22Rv1 (cell line): ENCODE measurements around the gene CD300LD.
"Not testable (repeated sequence)": the region's sequence is repeated elsewhere in the genome, so short reads cannot be mapped to it uniquely, and the experiment has no call there.

Source experiments
- H3K27ac ChIP-seq: fragments of 450-650 bp; 2 replicates; pipeline ENCODE4 v1.5.1; 2017
- ZFX ChIP-seq: fragments of 450-650 bp; IDR thresholded peaks from 2 replicates; pipeline ENCODE4 v1.6.1; 2017; ENCODE audit warnings: antibody characterized with exemption, borderline replicate concordance
- TF ChIP-seq, protein P1 (sequence below): fragments of 450-650 bp; IDR thresholded peaks from 2 replicates; pipeline ENCODE4 v1.5.1; 2017; ENCODE audit warnings: mild to moderate bottlenecking

CD300LD gene

DNA sequence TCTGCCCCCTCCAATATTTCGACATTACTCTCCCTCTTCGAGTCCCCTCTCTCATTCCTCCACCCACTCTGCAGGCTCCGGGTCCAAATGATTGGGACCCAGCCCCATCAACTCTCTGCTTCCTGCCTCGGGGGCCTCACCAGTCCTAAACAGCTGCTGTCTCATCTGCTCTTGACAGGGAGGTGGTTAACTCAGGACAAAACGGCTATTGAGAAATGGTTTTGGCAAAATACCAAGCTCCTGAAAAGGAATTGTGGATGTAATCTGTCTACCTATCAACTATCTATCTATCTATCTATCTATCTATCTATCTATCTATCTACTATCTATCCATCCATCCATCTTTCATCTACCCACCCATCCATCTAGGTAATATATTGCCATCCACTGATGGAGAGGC, 27.0 kb downstream of the CD300LD start:
- H3K27ac ChIP-seq, result no peak overlapping the region
- no peak for TF ChIP-seq ZFX
- TF ChIP-seq, protein P1, sequence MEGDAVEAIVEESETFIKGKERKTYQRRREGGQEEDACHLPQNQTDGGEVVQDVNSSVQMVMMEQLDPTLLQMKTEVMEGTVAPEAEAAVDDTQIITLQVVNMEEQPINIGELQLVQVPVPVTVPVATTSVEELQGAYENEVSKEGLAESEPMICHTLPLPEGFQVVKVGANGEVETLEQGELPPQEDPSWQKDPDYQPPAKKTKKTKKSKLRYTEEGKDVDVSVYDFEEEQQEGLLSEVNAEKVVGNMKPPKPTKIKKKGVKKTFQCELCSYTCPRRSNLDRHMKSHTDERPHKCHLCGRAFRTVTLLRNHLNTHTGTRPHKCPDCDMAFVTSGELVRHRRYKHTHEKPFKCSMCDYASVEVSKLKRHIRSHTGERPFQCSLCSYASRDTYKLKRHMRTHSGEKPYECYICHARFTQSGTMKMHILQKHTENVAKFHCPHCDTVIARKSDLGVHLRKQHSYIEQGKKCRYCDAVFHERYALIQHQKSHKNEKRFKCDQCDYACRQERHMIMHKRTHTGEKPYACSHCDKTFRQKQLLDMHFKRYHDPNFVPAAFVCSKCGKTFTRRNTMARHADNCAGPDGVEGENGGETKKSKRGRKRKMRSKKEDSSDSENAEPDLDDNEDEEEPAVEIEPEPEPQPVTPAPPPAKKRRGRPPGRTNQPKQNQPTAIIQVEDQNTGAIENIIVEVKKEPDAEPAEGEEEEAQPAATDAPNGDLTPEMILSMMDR, result no peak

DNA sequence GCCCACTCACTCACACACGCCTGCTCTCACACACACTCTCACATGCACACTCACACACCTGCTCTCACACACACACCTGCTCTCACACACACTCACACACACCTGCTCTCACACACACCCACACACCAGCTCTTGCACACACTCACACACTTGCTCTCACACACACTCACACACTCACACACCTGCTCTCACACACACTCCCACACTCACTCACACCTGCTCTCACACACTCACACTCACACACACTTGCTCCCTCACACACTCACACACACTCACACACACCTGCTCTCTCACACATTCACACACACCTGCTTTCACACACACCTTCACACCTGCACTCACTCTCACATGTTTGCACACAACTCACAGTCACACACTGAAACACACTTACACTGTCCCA, 28.7 kb downstream of the CD300LD start:
- TF ChIP-seq, protein P1, result no peak
- TF ChIP-seq ZFX, result no peak

DNA sequence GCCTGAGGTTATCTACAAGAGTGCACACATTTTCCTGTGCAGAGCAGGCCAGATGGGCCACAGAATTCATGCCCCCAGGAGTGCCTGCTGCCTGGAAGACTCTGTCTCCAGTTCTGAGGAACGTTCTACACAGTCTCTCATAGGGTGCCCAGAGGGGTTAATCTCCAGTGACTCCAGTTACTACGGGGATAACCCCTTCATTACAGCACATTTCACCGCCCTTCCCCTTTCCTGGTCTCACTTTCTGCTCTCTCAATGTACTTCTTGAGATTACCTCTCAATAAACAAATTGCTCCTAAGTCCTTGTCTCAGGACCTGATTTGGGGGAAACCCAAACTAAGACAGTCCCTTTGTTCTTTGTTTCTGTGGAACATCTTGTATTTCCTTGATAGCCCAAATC, 30.5 kb downstream of the CD300LD start:
- H3K27ac ChIP-seq, result no peak overlapping the region
- TF ChIP-seq, protein P1, result no peak
- TF ChIP-seq ZFX, result no peak

More for the DNA sequence above, 28.7 kb downstream of the CD300LD start:
- no peak overlapping the region for H3K27ac ChIP-seq

DNA sequence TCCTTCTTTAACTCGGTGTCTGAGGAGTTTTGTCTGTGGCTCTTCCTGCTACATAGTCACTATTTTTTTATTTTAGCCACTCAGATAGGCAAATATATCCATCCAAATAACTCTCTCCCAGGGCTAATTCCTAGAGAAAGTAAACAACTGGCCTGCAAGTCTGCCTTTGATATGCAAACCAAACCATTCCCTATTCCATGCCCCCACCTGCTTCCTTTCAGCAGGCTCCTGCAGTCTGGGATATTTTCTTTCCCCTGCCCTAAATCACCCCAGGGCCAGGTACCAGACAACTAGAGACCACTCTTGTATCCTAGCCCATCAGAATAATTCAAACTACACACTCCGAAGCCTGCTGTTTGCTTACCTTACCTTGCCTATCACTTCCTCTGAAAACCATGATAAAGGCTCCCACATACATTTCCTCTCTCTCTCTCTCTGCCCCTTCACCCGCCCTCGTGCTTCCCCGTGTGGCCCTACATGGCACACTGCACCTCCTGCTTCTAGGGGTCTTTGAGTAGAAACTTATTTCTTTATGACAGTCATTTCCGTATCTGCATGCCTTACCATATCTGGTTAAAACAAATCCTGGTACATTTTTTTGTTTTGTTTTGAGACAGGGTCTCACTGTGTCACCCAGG, 33.1 kb downstream of the CD300LD start:
- H3K27ac ChIP-seq, result no peak overlapping the region

DNA sequence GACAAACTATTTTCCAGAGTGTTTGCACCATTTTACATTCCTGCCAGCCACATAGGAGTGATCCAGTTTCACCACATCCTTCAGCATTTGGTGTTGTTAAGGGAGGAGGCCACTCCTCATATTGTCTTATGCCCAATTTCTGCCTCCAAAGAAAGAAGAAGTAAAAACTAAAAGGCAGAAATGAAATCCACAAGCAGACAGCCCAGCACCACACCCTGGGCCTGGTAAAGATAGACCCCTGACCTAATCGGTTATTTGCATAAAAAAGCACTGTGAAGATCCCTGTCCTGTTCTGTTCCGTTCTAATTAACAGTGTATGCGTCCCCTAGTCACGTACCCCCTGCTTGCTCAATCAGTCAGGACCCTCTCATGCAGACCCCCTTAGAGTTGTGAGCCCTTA, 33.7 kb downstream of the CD300LD start:
- H3K27ac ChIP-seq, result not testable (repeated sequence)

More for the DNA sequence above, 33.1 kb downstream of the CD300LD start:
- no peak for TF ChIP-seq ZFX
- TF ChIP-seq, protein P1, result no peak

DNA sequence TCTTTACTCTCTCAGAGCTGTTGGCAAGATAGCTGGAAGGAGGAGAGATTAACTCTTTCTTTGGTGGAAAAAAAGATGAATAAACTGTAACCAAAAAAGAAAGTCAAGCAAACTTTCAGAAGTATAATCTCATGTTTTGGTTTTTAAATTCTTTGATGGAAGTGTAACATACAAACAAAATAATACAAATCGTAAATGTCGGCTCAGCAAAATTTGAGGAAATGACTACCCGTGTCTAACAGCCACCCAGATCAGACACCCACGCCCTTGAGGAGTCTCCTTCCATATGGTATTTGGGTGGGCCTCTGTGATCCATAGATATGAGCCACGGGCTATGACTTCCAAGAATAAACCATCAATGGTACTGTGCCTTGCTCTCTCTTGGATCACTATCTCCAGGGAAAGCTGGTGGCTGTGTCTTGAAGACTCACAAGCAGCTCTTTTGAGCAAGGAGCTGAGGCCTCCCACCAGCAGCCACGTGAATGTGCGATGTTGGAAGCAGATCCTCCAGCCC, 36.6 kb downstream of the CD300LD start:
- TF ChIP-seq, protein P1, result no peak
- TF ChIP-seq ZFX, result no peak
- no peak overlapping the region for H3K27ac ChIP-seq

DNA sequence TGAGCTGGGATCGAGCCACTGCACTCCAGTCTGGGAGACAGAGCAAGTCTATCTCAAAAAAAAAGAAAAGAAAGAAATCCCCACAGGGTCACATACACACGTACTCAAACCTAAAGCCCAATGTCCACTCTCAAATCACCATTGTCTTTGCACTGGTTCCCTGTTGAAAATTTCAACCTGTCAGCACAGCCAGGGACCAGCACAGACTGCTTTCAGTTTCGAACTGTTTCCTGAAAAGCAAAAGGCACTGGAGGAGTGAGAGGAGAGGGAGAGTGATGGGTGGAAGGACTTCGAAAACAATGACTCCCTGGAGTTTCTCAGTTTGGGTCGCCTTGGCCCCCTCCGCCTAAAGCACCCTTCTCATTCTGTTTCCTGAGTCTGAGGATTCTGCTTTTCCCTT, 37.2 kb downstream of the CD300LD start:
- TF ChIP-seq ZFX, result no peak
- TF ChIP-seq, protein P1, result no peak
- H3K27ac ChIP-seq, result no peak overlapping the region

DNA sequence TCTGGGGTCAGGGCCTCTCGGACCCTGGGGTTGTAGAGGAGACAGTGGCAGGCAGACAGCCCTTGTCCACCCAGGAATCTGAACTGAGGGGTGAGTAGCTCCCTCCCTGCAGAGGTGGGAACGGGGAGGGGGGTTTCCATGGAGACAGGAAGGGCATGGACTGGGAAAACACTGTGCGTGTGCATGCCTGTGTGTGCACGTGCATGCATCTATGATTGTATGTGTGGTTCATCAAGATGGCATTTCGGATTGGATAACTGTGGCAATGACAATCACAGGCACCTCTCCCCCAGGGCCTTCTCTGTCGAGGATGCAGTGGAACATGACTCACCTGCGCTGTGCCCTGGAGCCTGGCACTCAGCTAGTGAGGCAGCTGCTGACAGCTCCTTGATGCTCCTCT, 40.0 kb downstream of the CD300LD start:
- no peak for TF ChIP-seq ZFX
- TF ChIP-seq, protein P1, result no peak
- no peak overlapping the region for H3K27ac ChIP-seq
